H1 (cell line): ENCODE data around the gene KLK6. TPM values are rescaled to one million over a fixed set of nuclear protein-coding genes. Genes with fewer than 3 reads are reported as not detected.

Experiments used
- GTF2F1 ChIP-seq: IDR thresholded peaks from 2 replicates; pipeline ENCODE4 v1.6.1; 2012; ENCODE audit warnings: low read depth, low read length, improper control_type of control experiment, borderline replicate concordance
- polyA plus RNA-seq, 7 experiments: library from polyadenylated mRNA; depleted of rRNA in 3 of 7; stranded (reverse) in 5 of 7; unstranded in 2 of 7; fragments of >200 nt in 5 of 7; fragments of 200-250 nt in 2 of 7; gene quantifications; 1 replicate in 5 of 7; 2 replicates in 1 of 7; 4 replicates in 1 of 7; pipeline versions ENCODE4 v1.2.1 to v1.2.3, GENCODE V29; 2011 to 2013; ENCODE audit warnings: missing spikeins in 2 of 7, mixed read lengths in 2 of 7
- total RNA-seq: library from RNA; stranded (reverse); fragmentation: NEBNext Ultra II Directional; extraction: Animal tissue kit (Norgen Biotek cat#: 25700); gene quantifications from 2 replicates; pipeline ENCODE4 v1.2.1, GENCODE V29; 2021

Gene KLK6
- total and polyA plus RNA-seq, 2 of the 8 experiments (the other 6 are each of a cell fraction or from before 2014, with no cell fraction given), result 0.69 to 3.2 TPM

DNA sequence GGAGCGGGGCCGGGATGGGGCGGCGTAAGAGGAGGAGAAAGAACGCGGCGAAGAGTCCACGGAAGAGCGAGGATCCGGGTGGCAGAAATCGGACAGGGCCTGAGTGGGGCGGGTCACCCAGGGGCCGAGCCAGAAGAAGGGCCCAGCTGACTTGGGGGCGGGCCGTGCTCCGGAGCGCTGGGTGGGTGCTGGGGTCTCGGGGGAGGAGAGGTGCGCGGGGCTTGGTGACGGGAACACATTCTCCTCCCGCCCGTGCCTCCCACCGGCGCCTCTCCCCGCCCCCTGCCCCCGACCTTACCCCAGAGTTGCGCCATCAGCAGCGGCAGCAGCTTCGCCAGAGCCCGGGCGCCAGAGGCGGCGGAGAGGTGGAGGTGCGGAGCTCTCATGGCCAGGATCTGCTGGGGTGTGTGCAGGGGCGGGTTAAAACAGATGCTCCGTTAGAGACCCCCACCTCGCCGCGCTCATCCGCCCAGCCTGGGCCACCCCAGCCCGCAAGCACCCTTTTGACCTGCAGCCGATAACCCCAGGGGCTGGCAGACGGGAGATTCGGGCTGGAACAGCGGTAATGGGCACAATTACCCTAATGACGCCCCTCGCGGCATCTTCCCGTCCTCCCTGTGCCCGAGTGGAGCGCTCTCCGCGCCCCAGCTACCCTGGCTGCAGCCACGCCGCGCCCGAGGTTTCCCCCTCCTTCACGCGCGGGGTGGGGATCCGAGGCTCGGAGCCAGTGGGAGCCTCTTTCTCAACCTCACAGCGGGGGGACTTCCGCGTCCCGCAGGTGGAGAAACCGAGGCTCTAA lies 49.6 kb upstream of the KLK6 start (continued):
- no peak for TF ChIP-seq GTF2F1
